GM18520 (cell line): ENCODE data around the gene MCAM.

ENCODE experiments used
- ATAC-seq: cut with Tn5 transposase; IDR thresholded peaks from one replicate; pipeline ENCODE4 v1.9.1; 2021; ENCODE audit not compliant: unreplicated experiment

MCAM gene

DNA sequence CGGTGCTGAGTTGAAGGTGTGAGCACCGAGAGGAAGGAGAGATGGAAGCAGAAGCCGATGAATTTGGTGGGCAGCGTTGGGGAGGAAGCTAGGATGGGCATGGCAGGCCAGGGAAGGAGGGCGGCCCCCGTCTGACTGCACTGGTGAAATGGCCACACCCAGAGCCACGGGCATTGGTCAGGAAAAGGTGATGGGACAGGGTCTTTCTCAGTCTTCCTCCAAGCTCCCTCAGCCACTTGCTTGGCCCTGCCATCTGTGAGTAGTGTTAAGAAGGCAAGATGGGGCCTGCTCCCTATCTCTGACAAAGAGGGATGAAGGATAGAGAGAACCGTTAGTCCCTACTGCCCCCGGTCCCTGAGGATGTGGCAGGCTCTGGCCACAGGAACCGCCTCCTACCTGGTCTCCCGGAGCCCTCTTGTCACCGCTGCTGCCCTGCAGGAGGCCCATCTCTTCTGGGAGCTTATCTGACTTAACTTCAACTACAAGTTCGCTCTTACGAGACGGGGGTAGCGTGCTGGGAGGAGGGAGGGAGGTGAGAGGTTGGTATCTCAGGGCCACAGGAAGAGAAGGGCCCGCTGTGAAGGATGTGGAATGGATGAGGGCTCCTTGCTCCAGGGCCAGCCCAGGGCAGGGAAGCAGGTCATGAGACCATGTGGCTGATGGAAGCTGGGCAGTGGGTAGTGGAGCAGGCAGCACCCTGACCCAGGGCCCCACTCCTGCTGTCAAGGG is 6.8 kb downstream of the MCAM start:
- no peak for ATAC-seq

GRCh38 chr11:119309411-119309810 is 7.5 kb downstream of the MCAM start:
- no peak for ATAC-seq

GRCh38 chr11:119307974-119308373 is 9.0 kb downstream of the MCAM start:
- ATAC-seq: no peak

DNA sequence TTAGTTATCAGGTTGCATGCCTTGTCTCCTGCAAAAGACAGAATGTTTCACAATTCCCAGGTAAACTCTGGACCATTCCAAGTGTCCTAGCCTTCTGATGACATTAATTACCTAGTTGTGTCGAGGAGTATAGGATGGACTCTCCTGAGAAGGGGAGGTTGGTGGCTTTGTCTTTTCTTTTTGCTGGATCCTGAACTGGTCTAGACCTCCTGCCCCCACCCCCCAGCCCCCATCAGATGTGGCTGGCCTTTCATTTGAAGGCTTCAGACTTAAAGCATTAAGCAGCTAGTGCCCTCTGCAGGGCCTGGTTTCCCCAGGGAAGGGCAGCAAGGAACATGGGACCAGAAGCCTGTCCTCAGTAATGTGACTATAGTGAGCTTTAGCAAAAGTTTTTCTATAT is 9.7 kb downstream of the MCAM start:
- ATAC-seq: no peak

- ATAC-seq: no peak
Measured at GRCh38 chr11:119306373-119306890, 10.5 kb downstream of the MCAM start.

GRCh38 chr11:119305556-119306372 is 11.2 kb downstream of the MCAM start:
- no peak for ATAC-seq

- no peak for ATAC-seq
Measured at GRCh38 chr11:119303227-119303718, 13.7 kb downstream of the MCAM start.

DNA sequence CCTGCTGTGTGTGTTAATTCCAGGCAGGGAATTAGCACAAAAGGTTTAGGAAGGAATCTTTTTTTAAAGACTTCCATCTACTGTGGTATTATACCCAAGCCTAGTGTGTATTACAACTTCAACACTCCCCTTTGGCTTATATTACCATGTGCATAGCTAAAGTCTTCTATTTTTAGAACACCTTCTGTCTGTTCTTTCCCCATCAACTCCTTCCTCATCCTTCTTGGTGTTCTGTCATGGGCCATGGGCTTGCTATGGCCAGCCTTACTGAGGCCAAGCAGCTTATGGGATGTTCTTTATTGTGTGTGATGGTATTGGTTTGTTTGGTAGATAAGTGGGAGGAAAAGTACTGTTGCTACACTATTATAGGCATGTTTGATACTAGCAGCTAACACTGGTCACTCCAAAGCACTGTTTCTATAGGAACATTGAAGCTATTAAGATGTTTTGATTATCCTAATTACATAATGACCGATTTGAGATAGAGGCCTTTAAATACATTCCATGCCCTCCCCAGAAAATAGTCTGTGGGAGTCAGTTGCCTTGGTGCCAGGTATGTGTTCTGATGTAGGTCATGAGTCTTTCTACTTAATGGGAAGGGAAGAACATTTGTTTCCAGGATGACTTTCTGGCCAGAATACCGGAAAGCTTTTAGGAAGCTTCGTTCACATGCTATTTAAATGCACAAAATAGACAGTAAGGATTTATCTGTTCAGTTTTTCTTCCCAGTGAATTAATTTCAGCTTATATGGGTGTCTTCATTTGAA is 16.5 kb downstream of the MCAM start:
- ATAC-seq: no peak

DNA sequence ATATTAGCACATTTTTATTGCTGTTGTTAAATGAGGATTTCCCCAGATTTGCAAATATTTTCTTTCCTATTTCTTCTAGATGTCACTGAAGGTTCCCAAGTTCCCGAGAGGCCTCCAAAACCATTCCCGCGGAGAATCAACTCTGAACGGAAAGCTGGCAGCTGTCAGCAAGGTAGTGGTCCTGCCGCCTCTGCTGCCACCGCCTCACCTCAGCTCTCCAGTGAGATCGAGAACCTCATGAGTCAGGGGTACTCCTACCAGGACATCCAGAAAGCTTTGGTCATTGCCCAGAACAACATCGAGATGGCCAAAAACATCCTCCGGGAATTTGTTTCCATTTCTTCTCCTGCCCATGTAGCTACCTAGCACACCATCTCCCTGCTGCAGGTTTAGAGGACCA is 17.5 kb downstream of the MCAM start:
- ATAC-seq: no peak

GRCh38 chr11:119298726-119299125 is 18.2 kb downstream of the MCAM start:
- no peak for ATAC-seq

DNA sequence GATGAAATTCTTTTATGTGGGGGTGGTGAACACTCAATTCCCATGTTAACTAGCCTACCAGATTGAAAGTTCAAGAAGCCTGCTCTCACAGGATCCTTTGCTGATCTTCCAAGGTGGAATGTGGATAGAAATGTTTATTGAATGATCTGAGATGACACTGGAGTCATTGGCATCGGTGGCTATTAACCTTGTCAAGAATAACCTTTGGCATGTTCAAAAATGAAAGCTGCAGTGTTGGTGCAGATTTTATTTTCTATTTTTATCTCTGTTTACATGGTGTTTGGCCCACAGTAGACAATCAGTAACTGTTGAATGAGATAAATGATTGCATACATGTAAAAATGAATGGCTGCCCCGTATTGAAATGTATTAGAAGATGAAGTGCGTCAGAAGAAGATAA is 19.0 kb downstream of the MCAM start:
- no peak for ATAC-seq

- no peak for ATAC-seq
Measured at GRCh38 chr11:119295178-119295577, 21.8 kb downstream of the MCAM start.

DNA sequence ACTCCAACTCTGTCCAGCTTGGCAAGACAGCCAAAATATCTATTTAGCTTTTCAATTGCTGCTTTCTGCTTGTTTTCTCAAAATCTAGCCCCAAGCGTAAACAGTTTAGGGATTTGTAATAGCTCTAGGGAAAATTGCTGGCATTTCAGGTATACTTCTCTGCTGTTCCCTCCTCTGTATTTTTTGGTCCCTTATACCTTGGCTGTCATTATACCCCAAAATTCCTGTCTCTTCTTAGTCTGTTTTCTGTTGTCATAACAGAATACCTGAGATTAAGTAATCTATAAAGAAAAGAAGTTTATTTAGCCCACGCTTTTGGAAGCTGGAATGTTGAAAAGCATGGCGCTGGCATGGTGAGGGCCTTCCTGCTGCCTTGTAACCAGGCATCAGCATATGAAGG is 23.5 kb downstream of the MCAM start:
- ATAC-seq: no peak

- ATAC-seq: no peak
Measured at GRCh38 chr11:119290894-119291497, 25.9 kb downstream of the MCAM start.

DNA sequence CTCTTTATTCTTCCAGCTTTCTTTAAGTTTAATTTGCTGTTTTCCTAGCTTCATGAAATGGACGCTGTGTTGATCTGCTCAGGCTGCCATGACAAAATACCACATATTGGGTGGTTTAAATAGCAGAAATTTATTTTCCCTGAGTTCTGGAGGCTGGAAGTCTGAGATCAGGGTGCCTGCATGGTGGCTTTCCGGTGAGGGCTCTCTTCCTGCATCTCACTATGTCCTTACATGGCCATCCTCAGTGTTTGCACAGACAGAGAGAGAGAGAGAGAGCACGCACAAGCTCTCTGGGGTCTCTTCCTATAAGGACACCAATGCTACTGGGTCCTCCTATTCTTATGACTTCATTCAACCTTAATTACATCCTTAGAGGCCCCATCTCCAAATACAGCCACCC is 28.7 kb downstream of the MCAM start:
- no peak for ATAC-seq

DNA sequence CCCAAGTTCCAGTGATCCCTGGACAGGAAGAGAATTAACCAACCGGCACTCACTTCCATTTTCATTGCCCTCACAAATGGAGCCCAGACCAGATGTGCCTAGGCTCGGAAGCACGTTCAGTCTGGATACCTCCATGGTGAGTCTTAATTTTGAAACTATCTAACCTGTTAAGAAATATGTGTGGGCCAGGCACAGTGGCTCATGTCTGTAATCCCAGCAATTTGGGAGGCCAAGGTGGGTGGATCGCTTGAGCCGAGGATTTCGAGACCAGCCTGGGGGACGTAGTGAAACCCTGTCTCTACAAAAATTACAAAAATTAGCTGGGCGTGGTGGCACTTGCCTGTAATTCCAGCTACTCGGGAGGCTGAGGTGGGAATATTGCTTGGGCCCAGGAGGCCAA is 31.5 kb downstream of the MCAM start:
- no peak for ATAC-seq

DNA sequence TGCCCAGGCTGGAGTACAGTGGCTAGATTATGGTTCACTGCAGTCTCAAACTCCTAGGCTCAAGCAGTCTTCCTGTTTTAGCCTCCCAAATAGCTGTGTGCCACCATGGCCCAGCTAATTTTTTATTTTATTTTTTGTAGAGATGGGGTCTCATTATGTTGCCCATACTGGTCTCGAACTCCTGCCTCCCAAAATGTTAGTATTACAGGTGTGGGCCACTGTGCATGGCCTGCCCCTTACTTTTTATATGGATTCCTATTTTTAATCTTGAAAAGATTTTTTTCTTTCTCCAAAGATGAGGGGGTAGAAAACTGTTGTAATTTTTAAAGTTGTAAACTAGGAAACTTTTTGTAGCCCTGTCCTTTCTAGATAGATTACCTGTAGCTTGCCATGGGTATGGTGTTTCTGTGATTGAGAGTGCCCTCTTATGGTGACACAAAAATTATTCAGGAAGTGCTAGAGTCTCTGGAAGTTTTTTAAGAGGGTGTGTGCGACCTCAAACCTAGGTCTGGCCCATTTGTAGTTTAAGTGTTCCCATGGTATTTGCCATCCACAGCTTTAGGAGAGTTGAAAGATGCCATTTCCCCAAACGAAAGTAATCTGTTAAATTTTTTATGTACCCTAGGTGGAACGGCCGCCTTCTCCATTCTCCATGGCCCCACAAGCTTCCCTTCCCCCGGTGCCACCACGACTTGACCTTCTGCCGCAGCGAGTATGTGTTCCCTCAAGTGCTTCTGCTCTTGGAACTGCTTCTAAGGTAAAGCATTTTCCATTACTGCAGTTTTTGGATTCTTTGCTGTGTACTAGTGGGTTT is 32.4 kb downstream of the MCAM start:
- no peak for ATAC-seq

- no peak for ATAC-seq
Measured at GRCh38 chr11:119282495-119282894, 34.4 kb downstream of the MCAM start.

GRCh38 chr11:119277660-119278059 is 39.3 kb downstream of the MCAM start:
- ATAC-seq: no peak

DNA sequence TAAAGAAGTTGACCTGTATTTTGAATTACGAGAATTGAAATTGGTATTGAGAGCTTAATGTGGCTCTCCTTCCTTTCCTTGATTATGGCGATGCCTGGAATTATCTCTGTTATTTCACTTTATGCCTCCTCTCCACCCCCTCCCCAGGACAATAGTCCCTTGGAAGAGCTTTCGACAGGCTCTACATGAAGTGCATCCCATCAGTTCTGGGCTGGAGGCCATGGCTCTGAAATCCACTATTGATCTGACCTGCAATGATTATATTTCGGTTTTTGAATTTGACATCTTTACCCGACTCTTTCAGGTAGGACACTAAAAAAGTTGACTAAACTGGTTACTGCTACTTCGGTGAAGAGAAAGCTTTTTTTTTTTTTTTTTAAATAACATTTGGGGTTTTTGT is 43.2 kb downstream of the MCAM start:
- ATAC-seq: no peak
